Endothelial cell of umbilical vein (primary cell): ENCODE results near the gene TTC27.

ENCODE experiments used
- CTCF ChIP-seq, 2 donors: IDR thresholded peaks; 1 replicate in 1 of 2; 2 replicates in 1 of 2; pipeline ENCODE4 v1.5.1; 2011; ENCODE audit warnings: low read length in 2 of 2, mild to moderate bottlenecking in 2 of 2, moderate library complexity in 2 of 2, control low read depth in 1 of 2, inconsistent platforms in 1 of 2, low read depth in 1 of 2; ENCODE audit not compliant: insufficient read depth in 1 of 2; ENCODE audit errors: extremely low read depth in 1 of 2
- EZH2 ChIP-seq: IDR thresholded peaks from 2 replicates; pipeline ENCODE4 v1.6.1; 2012; ENCODE audit warnings: borderline replicate concordance, low read depth, mild to moderate bottlenecking, moderate library complexity, low read length, inconsistent platforms; ENCODE audit not compliant: severe bottlenecking
- MYC ChIP-seq: IDR thresholded peaks from one replicate; pipeline ENCODE4 v1.6.1; 2011; ENCODE audit warnings: mild to moderate bottlenecking, low read depth, low read length
- POLR2A ChIP-seq: IDR thresholded peaks from 2 replicates; pipeline ENCODE4 v1.6.1; 2012; ENCODE audit warnings: low read depth, mild to moderate bottlenecking, control low read depth, low read length

GRCh38 chr2:32863803-32864202 lies 236.0 kb downstream of the TTC27 start:
- TF ChIP-seq POLR2A (no peak), CTCF (IDR thresholded peaks at IDR 0.05; ENCODE audit: extremely low read depth in 1 of 2, insufficient read depth in 1 of 2, low read depth in 1 of 2, low read length in 2 of 2) (no peak), MYC (no peak), EZH2 (no peak)
